Neural cell (in vitro differentiated cells): ENCODE results near the gene KRT76.

Experiments used
- EP300 ChIP-seq: fragments of 450-650 bp; conservative IDR thresholded peaks from 2 replicates; pipeline ENCODE4 v1.6.1; 2014; ENCODE audit warnings: antibody characterized with exemption, mild to moderate bottlenecking, moderate library complexity; ENCODE audit not compliant: poor library complexity, severe bottlenecking
- POLR2AphosphoS5 ChIP-seq: IDR thresholded peaks from 2 replicates; pipeline ENCODE4 v1.6.1; 2012
- TAF1 ChIP-seq: IDR thresholded peaks from 2 replicates; pipeline ENCODE4 v1.6.1; 2012; ENCODE audit warnings: low read depth

DNA sequence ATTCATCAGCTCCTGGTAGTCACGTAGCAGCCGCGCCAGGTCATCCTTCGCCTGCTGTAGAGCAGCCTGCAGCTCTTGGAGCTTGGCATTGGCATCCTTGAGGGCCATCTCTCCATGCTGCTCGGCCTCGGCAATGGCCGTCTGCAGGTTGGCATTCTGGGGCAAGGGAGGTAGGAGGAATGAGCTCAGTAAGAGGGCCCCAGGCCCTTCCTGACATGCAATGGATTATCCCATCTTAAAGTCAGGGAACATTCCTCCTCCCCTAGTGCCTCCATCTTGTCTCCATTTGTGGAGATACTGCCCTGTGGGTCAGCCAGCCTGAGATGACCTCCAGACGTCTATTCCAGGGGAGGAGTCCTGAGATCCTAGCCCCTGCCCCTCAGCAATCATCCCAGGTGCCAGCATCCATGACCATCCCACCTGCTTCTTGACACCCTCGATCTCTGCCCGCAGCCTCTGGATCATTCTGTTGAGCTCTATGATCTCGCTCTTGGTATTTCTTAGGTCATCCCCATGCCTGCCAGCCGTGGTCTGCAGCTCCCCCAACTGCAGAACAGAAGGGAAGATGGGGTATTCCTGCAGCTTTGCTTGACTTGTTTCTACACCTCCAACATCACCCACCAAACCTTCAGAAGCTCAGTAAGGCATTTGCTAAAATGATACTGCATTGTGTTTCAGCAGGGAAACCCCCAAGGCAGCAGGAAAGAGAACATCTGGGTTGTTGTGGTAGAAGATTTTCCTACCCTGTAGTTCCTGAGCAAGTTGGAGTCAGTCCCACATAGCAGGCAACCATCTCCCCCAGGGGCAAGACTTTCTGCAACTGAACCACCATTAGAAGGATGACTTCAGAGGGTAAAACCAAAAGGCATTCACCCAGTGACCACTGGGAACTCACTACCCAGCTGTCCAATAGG, 14.4 kb upstream of the KRT76 start:
- TF ChIP-seq TAF1, result no peak
- TF ChIP-seq EP300, result no peak
- TF ChIP-seq POLR2AphosphoS5, result no peak
